Stimulated activated CD8-positive, alpha-beta memory T cell treated with anti-CD3 and anti-CD28 coated beads, Interleukin-2, amount 100 ng/mL, for 1 hour (primary cell): Measurements from ENCODE around the gene NAALADL2.
"Not testable (repeated sequence)": the region's sequence is repeated elsewhere in the genome, so short reads cannot be mapped to it uniquely, and the experiment has no call there.

Experiments used
- DNase-seq, 2 donors: peaks; one replicate each; pipeline ENCODE4 v3.0.0-alpha.2; 2020; ENCODE audit warnings: low read depth in 2 of 2

Gene NAALADL2

GRCh38 chr3:175746308-175746707, 887.2 kb downstream of the NAALADL2 start:
- no peak for DNase-seq

GRCh38 chr3:175748087-175748730, 889.1 kb downstream of the NAALADL2 start:
- no peak for DNase-seq

- DNase-seq, result no peak
Observed at GRCh38 chr3:175749981-175750380, 890.8 kb downstream of the NAALADL2 start.

GRCh38 chr3:175751089-175751488, 892.0 kb downstream of the NAALADL2 start:
- no peak for DNase-seq

GRCh38 chr3:175763948-175764347, 904.8 kb downstream of the NAALADL2 start:
- no peak for DNase-seq

- DNase-seq, result no peak
Observed at GRCh38 chr3:175764722-175765121, 905.6 kb downstream of the NAALADL2 start.

- DNase-seq, result no peak
Observed at GRCh38 chr3:175770426-175770825, 911.3 kb downstream of the NAALADL2 start.

- DNase-seq, result no peak
Observed at GRCh38 chr3:175777495-175777894, 918.4 kb downstream of the NAALADL2 start.

GRCh38 chr3:175777965-175778364, 918.8 kb downstream of the NAALADL2 start:
- DNase-seq, result no peak

GRCh38 chr3:175778994-175779393, 919.9 kb downstream of the NAALADL2 start:
- DNase-seq, result no peak

- not testable (repeated sequence) for DNase-seq
Observed at GRCh38 chr3:175787109-175787508, 928.0 kb downstream of the NAALADL2 start.

- DNase-seq, result no peak
Observed at GRCh38 chr3:175792245-175792644, 933.1 kb downstream of the NAALADL2 start.

- DNase-seq, result no peak
Observed at GRCh38 chr3:175798326-175798725, 939.2 kb downstream of the NAALADL2 start.

GRCh38 chr3:175805825-175806224, 946.7 kb downstream of the NAALADL2 start:
- DNase-seq, result no peak

- no peak for DNase-seq
Observed at GRCh38 chr3:175807175-175807574, 948.0 kb downstream of the NAALADL2 start.

- DNase-seq, result no peak
Observed at GRCh38 chr3:175818811-175819464, 959.8 kb downstream of the NAALADL2 start.

- DNase-seq, result not testable (repeated sequence)
Observed at GRCh38 chr3:175822766-175823491, 963.8 kb downstream of the NAALADL2 start.

GRCh38 chr3:175825016-175825580, 966.0 kb downstream of the NAALADL2 start:
- DNase-seq, result not testable (repeated sequence)

GRCh38 chr3:175826759-175827158, 967.6 kb downstream of the NAALADL2 start:
- no peak for DNase-seq

- not testable (repeated sequence) for DNase-seq
Observed at GRCh38 chr3:175829809-175830208, 970.7 kb downstream of the NAALADL2 start.

- DNase-seq, result not testable (repeated sequence)
Observed at GRCh38 chr3:175835763-175836162, 976.6 kb downstream of the NAALADL2 start.

GRCh38 chr3:175836617-175837016, 977.5 kb downstream of the NAALADL2 start:
- no peak for DNase-seq
